H1 (cell line): ENCODE measurements around the gene GAPDHS. TPM values are rescaled to one million over a fixed set of nuclear protein-coding genes. Genes with fewer than 3 reads are reported as not detected.
A peak's percentile ranks its signal among the peaks of the same experiment; 100 is the strongest.

ENCODE experiments used
- CTCF ChIA-PET: fragments of 300-600 bp; sonication (Branson Sonifier 250); formaldehyde crosslinking; loops from one replicate; lab custom pipeline; 2021; ENCODE audit not compliant: partially characterized antibody; lab: Charles Lee
- POLR2A ChIA-PET: fragments of 300-600 bp; sonication (Branson Sonifier 250); formaldehyde crosslinking; loops from one replicate; lab custom pipeline; 2021; ENCODE audit warnings: inconsistent platforms; ENCODE audit not compliant: partially characterized antibody; lab: Charles Lee
- DNase-seq, 2 experiments: peaks; one replicate each; pipeline versions ENCODE4 v3.0.0 to v3.0.0-alpha.2; 2010 to 2022; ENCODE audit warnings: low spot score in 2 of 2, low read depth in 1 of 2, mixed read lengths in 1 of 2
- FAIRE-seq: peaks from 2 replicates; lab custom pipeline; 2011; peaks lifted over from hg19 to GRCh38; lab: Jason Lieb, UNC
- H2AFZ ChIP-seq: 2 replicates; pipeline ENCODE4 v1.8.1; 2012; ENCODE audit warnings: low read length, inconsistent platforms
- H2AK5ac ChIP-seq: 2 replicates; pipeline ENCODE4 v1.6.1; 2013; ENCODE audit warnings: low read depth, low read length
- H2BK120ac ChIP-seq: replicated peaks from 2 replicates; pipeline ENCODE3; 2013; ENCODE audit warnings: low read depth, low read length, inconsistent platforms
- H2BK12ac ChIP-seq: 2 replicates; pipeline ENCODE4 v1.6.1; 2013; ENCODE audit warnings: low read depth, low read length
- H2BK15ac ChIP-seq: 2 replicates; pipeline ENCODE4 v1.6.1; 2013; ENCODE audit warnings: low read length
- H2BK20ac ChIP-seq: 2 replicates; pipeline ENCODE4 v1.6.1; 2013; ENCODE audit warnings: low read length
- H2BK5ac ChIP-seq: 2 replicates; pipeline ENCODE4 v1.6.1; 2013; ENCODE audit warnings: low read depth, low read length
- H3K14ac ChIP-seq: 2 replicates; pipeline ENCODE4 v1.6.1; 2013; ENCODE audit warnings: inconsistent platforms; ENCODE audit not compliant: insufficient read length
- H3K18ac ChIP-seq: 2 replicates; pipeline ENCODE4 v1.6.1; 2013; ENCODE audit warnings: low read length; ENCODE audit errors: extremely low read depth
- H3K23ac ChIP-seq: 2 replicates; pipeline ENCODE4 v1.6.1; 2013; ENCODE audit warnings: inconsistent platforms; ENCODE audit not compliant: insufficient read length
- H3K23me2 ChIP-seq: 2 replicates; pipeline ENCODE4 v1.6.1; 2013; ENCODE audit warnings: low read depth, low read length
- H3K27ac ChIP-seq: 2 replicates; pipeline ENCODE4 v1.6.1; 2011; ENCODE audit warnings: low read depth, low read length, inconsistent platforms
- H3K27me3 ChIP-seq, 4 experiments: replicated peaks in 1 of 4; 1 replicate in 1 of 4; 2 replicates in 3 of 4; pipeline versions ENCODE4 v1.6.1 to v1.8.1; 2011 to 2013; ENCODE audit warnings: low read length in 3 of 4, mild to moderate bottlenecking in 3 of 4, inconsistent platforms in 2 of 4, mixed read lengths in 2 of 4, moderate library complexity in 1 of 4; ENCODE audit not compliant: control insufficient read depth in 3 of 4, insufficient read depth in 3 of 4; ENCODE audit errors: extremely low read depth in 1 of 4
- H3K36me3 ChIP-seq, 4 experiments: 2 replicates each; pipeline versions ENCODE4 v1.6.1 to v1.8.1; 2011 to 2013; ENCODE audit warnings: mild to moderate bottlenecking in 4 of 4, low read length in 3 of 4, moderate library complexity in 2 of 4, control low read depth in 1 of 4, inconsistent platforms in 1 of 4; ENCODE audit not compliant: insufficient read depth in 4 of 4, control insufficient read depth in 2 of 4
- H3K4ac ChIP-seq: replicated peaks from 2 replicates; pipeline ENCODE3; 2013; ENCODE audit warnings: low read length, low read depth, mixed read lengths, inconsistent platforms; ENCODE audit not compliant: insufficient read length
- H3K4me1 ChIP-seq, 4 experiments: replicated peaks in 1 of 4; 1 replicate in 1 of 4; 2 replicates in 3 of 4; pipeline versions ENCODE4 v1.6.1 to v1.8.1; 2011 to 2013; ENCODE audit warnings: low read length in 3 of 4, inconsistent platforms in 2 of 4, mixed read lengths in 1 of 4; ENCODE audit not compliant: insufficient read depth in 4 of 4, control insufficient read depth in 3 of 4
- H3K4me2 ChIP-seq, 2 experiments: 2 replicates each; pipeline versions ENCODE4 v1.6.1 to v1.8.1; 2011 to 2013; ENCODE audit warnings: low read depth in 2 of 2, low read length in 2 of 2, control low read depth in 1 of 2, inconsistent platforms in 1 of 2, mild to moderate bottlenecking in 1 of 2; ENCODE audit not compliant: insufficient read depth in 1 of 2
- H3K4me3 ChIP-seq, 4 experiments: fragments of 200-600, 300-600 bp in 1 of 4; sonication (generic), shearing (Covaris generic), sonication (Bioruptor Twin) in 1 of 4; 2 replicates each; pipeline versions ENCODE4 v1.5.1 to v1.8.1; 2011 to 2016; ENCODE audit warnings: low read length in 4 of 4, low read depth in 3 of 4, control low read depth in 2 of 4, inconsistent platforms in 2 of 4, mild to moderate bottlenecking in 2 of 4, mixed read lengths in 1 of 4, moderate library complexity in 1 of 4; ENCODE audit not compliant: insufficient read depth in 2 of 4; ENCODE audit errors: extremely low read depth in 1 of 4
- H3K56ac ChIP-seq: replicated peaks from 2 replicates; pipeline ENCODE3; 2013; ENCODE audit warnings: low read depth, mild to moderate bottlenecking, mixed read lengths, low read length, inconsistent platforms; ENCODE audit not compliant: insufficient read length
- H3K79me1 ChIP-seq: 2 replicates; pipeline ENCODE4 v1.6.1; 2013; ENCODE audit warnings: low read depth, low read length, control low read depth
- H3K79me2 ChIP-seq, 2 experiments: 2 replicates each; pipeline versions ENCODE4 v1.6.1 to v1.8.1; 2012 to 2013; ENCODE audit warnings: low read length in 2 of 2, mild to moderate bottlenecking in 2 of 2, inconsistent platforms in 1 of 2; ENCODE audit not compliant: insufficient read depth in 2 of 2, control insufficient read depth in 1 of 2
- H3K9ac ChIP-seq, 4 experiments: replicated peaks in 1 of 4; 1 replicate in 1 of 4; 2 replicates in 3 of 4; pipeline versions ENCODE4 v1.6.1 to v1.8.1; 2011 to 2013; ENCODE audit warnings: low read depth in 3 of 4, low read length in 3 of 4, control low read depth in 2 of 4, mild to moderate bottlenecking in 2 of 4, moderate library complexity in 2 of 4, inconsistent platforms in 1 of 4; ENCODE audit errors: extremely low read depth in 1 of 4
- H3K9me3 ChIP-seq, 2 experiments: 2 replicates each; pipeline versions ENCODE4 v1.6.1 to v1.8.1; 2012 to 2013; ENCODE audit warnings: mild to moderate bottlenecking in 2 of 2, moderate library complexity in 2 of 2, control low read depth in 1 of 2, inconsistent platforms in 1 of 2, low read depth in 1 of 2, low read length in 1 of 2, mixed read lengths in 1 of 2; ENCODE audit not compliant: insufficient read depth in 2 of 2
- H4K20me1 ChIP-seq, 2 experiments: replicated peaks in 1 of 2; 2 replicates each; pipeline versions ENCODE3 to v1.8.1; 2011 to 2013; ENCODE audit warnings: inconsistent platforms in 2 of 2, low read length in 2 of 2, mild to moderate bottlenecking in 1 of 2; ENCODE audit not compliant: insufficient read depth in 2 of 2, control insufficient read depth in 1 of 2
- H4K5ac ChIP-seq: 2 replicates; pipeline ENCODE4 v1.6.1; 2013; ENCODE audit warnings: low read length, low read depth, mixed read lengths, inconsistent platforms; ENCODE audit not compliant: insufficient read length
- H4K8ac ChIP-seq: 2 replicates; pipeline ENCODE4 v1.8.0; 2013; ENCODE audit warnings: mild to moderate bottlenecking, moderate library complexity, low read length, inconsistent platforms; ENCODE audit not compliant: insufficient read depth; ENCODE audit errors: extremely low read depth
- H4K91ac ChIP-seq: replicated peaks from 2 replicates; pipeline ENCODE3; 2013; ENCODE audit warnings: low read length, mixed read lengths, inconsistent platforms; ENCODE audit not compliant: insufficient read length
- WGBS, 2 experiments: shearing (Covaris generic) in 1 of 2; methylation state at CpG; one replicate each; pipeline versions ENCODE4 v1.1.6 to v1.1.7; 2013 to 2015; ENCODE audit warnings: low lambda C conversion rate in 2 of 2, mixed read lengths in 2 of 2, inconsistent platforms in 1 of 2, low coverage in 1 of 2, missing lambda C conversion rate in 1 of 2; ENCODE audit not compliant: insufficient replicate concordance in 2 of 2, insufficient coverage in 1 of 2, insufficient read length in 1 of 2; ENCODE audit errors: extremely low coverage in 1 of 2, missing lambda C conversion rate in 1 of 2; 5-methylcytosine and 5-hydroxymethylcytosine counted together
- polyA plus RNA-seq, 7 experiments: library from polyadenylated mRNA; depleted of rRNA in 3 of 7; stranded (reverse) in 5 of 7; unstranded in 2 of 7; fragments of >200 nt in 5 of 7; fragments of 200-250 nt in 2 of 7; gene quantifications; 1 replicate in 5 of 7; 2 replicates in 1 of 7; 4 replicates in 1 of 7; pipeline versions ENCODE4 v1.2.1 to v1.2.3, GENCODE V29; 2011 to 2013; ENCODE audit warnings: missing spikeins in 2 of 7, mixed read lengths in 2 of 7
- total RNA-seq: library from RNA; stranded (reverse); fragmentation: NEBNext Ultra II Directional; extraction: Animal tissue kit (Norgen Biotek cat#: 25700); gene quantifications from 2 replicates; pipeline ENCODE4 v1.2.1, GENCODE V29; 2021

GAPDHS gene
- total and polyA plus RNA-seq, 2 of the 8 experiments (the other 6 are each of a cell fraction or from before 2014, with no cell fraction given): 0.26 TPM; not detected in 1

- 80% methylated on average over 13 of the region's 13 CpGs; no CpG with 5 or more reads in 1 of the 2 experiments for WGBS, 2 experiments
- Histone ChIP-seq H3K27ac (no peak overlapping the region), H3K79me1 (no peaks in the 10 kb centered on the region), H4K20me1 (peaks cover 2 to 7% of the 10 kb centered on the region in 2 experiments), H3K9ac (0 out of 7 replicates have a peak overlapping the region, but pooled peaks of 1 of the 4 experiments have one; percentile 22), H2AK5ac (no peak overlapping the region; the same call in 1 of the 2 replicates), H2BK12ac (peak overlapping the region; percentile 90; the same call in 1 of the 2 replicates), H4K5ac (no peak overlapping the region), H3K36me3 (peaks cover 0 to 3% (median 0%) of the 10 kb centered on the region in 4 experiments; a peak in 2 of 8 replicates), H3K56ac (no peak overlapping the region), H3K4me3 (no peak overlapping the region), H2BK20ac (no peak overlapping the region), H4K8ac (0 out of 2 replicates have a peak overlapping the region, but pooled peaks have one; percentile 1), H4K91ac (no peak overlapping the region), H3K23ac (no peak overlapping the region), H3K27me3 (peaks cover 0 to 6% (median 0%) of the 10 kb centered on the region in 4 experiments; a peak in 2 of 7 replicates), H3K4ac (no peak overlapping the region), H2BK120ac (no peak overlapping the region), H2BK5ac (peak overlapping the region; percentile 44), H3K14ac (no peak overlapping the region), H3K79me2 (no peaks in the 10 kb centered on the region), H3K9me3 (no peaks in the 10 kb centered on the region), H3K23me2 (peaks cover 1% of the 10 kb centered on the region; the same call in 1 of the 2 replicates), H3K4me1 (no peaks in the 10 kb centered on the region; a peak in 1 of 7 replicates), H3K18ac (no peak overlapping the region), H2BK15ac (0 out of 2 replicates have a peak overlapping the region, but pooled peaks have one; percentile 72), H3K4me2 (no peak overlapping the region), H2AFZ (no peak overlapping the region)
- FAIRE-seq (no peak), DNase-seq (no peak)
- ChIA-PET POLR2A (interaction anchor here (0.8 to 1.6 kb wide), 5 partner anchors 10 to 70 kb away, joined by 3 to 5 read pairs (median 3); no protein-coding TSS in a partner anchor), CTCF (interaction anchor here (0.6 to 1.7 kb wide), 7 partner anchors 18 to 140 kb away, joined by 3 to 9 read pairs (median 4); no protein-coding TSS in a partner anchor)
Observed at GRCh38 chr19:35552534-35553384, 19.5 kb downstream of the GAPDHS start.
